Stimulated activated naive CD4-positive, alpha-beta T cell (primary cell): ENCODE results near the gene PGC.

Experiments used
- DNase-seq, 6 experiments: peaks; one replicate each; lab custom pipeline; 2025; lab: John Stamatoyannopoulos, UW

PGC gene

GRCh38 chr6:41730531-41731436, 16.4 kb downstream of the PGC start:
- DNase-seq = no peak

DNA sequence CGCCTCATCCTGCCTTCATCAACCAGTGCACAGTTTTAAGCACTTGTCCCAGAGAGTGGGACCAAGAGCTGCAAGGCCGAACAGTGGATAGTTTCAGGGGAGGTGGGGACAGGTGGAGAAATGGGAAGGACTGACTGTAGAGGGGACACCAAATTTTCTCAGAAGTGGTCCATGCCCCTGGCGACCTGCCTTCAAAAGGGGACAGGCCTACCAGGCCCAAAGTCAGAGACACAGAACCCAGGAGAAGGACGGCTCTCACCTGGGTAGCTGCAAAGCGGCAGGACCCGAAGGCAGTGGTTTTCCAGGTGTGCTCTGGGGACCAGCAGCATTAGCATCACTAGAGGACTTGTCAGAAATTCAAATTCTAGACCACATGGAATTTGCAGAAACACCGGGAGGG, 17.6 kb downstream of the PGC start:
- DNase-seq = no peak

- DNase-seq = no peak
Measured at GRCh38 chr6:41728954-41729353, 18.2 kb downstream of the PGC start.

- no peak for DNase-seq
Measured at GRCh38 chr6:41728073-41728936, 18.9 kb downstream of the PGC start.

DNA sequence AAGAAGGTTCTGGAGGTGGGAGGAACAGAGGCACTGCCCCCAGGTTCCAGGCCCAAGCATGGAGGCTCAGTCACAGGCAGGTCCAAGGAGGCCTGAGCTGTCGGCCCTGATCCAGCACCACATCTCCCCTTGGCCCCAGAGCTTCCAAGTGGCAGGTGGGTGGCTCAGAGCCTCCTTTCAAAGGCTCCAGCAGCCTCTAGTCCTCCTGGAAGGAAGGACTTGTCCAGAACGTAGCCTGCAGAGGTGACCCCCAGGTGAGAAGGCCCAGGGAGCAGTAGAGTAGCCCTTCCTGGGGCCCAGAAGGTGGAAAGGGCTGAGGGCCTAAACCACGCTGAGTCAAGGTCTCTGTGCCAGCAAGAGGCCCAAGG, 19.5 kb downstream of the PGC start:
- no peak for DNase-seq

DNA sequence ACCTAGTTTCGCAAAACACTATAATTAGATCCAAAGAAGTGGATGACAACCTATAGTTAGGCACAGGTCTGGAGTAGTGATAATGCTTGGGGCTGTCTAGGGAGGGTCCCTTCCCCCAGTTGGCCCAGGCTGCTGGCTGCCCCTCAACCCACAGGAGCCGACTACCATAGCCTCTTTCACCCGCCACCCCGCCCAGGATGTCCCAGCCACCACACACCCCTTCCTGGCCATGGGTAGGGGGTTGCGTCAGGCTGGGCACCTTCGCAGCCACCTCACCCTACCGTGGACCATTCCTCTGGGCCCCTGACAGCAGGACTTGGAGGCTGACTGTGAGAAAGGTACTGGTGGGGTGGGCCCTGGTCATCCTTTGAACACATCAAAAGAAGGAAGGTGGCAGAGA, 20.3 kb downstream of the PGC start:
- DNase-seq = no peak

DNA sequence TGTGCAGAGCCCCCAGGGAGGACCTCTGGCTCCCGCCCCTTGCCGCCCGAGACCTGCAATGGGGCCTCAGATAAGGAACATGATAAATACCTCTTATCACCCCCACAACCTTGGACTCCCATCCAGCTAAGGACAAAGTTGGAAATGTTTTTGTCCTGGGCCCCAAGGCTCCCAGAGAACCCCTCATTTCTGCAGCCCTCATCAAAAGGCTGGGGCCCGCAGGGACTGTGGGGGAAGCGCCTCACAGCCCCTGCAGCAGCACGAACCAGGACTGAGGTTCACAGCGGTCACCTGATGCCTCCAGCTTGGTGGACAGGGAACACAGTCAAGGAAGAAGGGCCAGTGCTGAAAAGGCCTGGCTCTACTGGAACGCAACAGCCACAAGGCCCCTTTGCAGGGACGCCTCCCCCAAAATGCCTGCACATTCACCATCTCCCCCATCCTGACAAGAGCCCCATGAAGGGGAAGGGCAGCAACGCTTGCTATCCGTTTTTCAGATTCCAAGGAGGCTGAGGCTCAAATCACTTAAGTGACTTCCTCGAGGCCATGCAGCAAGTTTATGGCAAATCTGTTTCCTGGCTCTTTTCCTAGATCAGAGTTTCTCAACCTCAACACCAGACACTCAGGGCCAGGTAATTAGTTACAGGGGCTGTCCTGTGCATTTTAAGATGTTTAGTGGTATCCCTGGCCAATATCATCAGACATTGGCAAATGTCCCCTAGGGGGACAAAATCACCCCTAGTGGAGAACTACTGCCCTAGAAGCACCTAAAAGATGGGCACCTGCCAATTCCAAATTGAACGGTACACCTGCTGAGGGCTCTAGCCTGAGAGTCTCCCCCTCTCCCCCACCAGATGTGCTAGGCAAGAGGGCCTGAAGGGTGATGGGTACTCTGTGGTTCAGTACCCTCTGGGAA, 22.4 kb downstream of the PGC start:
- DNase-seq = no peak

- DNase-seq = no peak
Measured at GRCh38 chr6:41724228-41724580, 23.0 kb downstream of the PGC start.

DNA sequence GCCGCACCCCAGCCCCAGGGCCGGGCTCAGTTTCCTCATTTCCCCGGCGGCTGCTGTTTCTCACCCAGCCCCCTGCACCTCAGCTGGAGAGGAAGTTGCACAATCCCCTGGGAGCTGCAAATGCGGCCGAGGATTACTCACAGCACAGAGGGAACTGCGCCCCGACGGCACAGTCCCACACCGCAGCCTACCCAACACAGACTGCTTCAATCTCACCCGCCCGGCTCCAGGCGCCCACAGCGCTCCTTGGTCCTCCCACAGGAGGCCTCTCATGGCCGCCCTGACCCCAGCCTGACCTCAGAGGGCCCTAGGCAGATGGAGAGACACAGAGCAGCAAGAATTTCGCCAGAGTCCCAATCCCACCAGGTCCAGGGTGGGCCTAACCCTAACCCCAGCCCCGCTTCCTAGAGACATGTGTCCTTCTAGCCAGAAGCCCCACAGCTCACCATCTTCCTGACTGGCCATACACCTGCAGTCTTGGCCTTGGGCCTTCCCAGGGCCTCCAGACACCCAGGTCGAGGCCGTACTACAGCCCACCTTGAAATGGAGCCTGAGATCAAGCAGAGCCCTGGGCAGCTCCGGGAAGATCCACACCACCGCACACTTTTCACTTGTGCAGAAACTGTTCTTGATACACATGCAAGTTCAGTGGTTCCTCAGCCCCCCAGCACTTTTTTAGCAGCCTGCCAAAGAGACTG, 23.5 kb downstream of the PGC start:
- no peak for DNase-seq

GRCh38 chr6:41722969-41723529, 24.1 kb downstream of the PGC start:
- DNase-seq = no peak

- DNase-seq = no peak
Measured at GRCh38 chr6:41721414-41721813, 25.8 kb downstream of the PGC start.

DNA sequence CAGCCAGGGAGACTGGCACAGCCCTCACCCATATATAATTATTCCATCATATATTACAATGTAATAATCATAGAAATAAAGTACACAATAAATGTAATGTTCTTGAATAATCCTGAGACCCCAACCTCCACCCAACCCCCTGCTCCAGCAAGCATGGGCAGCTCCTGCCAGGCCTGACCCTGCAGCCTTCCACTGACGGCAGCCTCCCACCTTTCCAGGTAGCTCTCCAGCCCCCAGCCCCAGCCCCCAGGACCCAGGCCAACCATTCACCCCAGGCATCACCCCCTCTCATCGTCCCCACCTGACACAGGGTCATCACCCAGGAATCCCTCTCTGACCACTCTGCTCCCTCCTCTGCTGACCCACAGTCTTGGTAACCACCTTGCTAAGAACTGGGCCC, 26.4 kb downstream of the PGC start:
- no peak for DNase-seq

- DNase-seq = no peak
Measured at GRCh38 chr6:41720262-41720620, 27.0 kb downstream of the PGC start.

GRCh38 chr6:41719436-41720261, 27.5 kb downstream of the PGC start:
- no peak for DNase-seq

DNA sequence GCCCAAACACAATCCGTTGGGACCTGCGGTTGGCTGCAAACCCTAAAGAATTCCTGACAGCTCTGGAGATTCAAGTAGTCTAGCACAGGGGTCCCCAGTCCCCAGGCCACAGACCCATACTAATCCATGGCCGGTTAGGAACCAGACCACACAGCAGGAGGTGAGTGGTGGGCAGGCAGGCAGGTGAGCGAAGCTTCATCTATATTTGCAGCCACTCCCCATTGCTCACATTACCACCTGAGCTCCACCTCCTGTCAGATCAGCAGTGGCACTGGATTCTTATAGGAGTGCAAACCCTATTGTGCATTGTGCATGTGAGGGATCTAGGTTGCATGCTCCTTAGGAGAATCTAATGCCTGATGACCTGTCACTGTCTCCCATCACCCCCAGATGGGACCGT, 28.4 kb downstream of the PGC start:
- DNase-seq = no peak

DNA sequence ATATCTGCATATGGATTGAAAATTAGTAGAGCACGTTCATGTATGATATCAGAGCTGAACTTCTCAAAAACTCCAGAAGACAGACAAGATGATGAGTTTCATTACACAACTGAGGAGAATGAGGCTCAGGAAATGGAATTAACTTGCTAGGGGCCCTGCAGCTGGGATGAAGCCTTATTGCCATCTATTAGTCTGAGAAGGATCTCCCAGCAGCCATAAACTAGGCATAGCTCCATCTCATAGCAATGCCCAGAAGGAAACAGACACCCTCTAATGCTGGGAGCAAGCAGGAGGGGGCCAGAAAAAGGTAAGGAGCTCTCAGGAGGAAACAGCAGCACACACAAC, 29.8 kb downstream of the PGC start:
- DNase-seq = no peak

- DNase-seq = no peak
Measured at GRCh38 chr6:41716516-41717391, 30.4 kb downstream of the PGC start.

GRCh38 chr6:41715795-41716515, 31.2 kb downstream of the PGC start:
- DNase-seq = no peak
